ENCODE results near the gene XYLT1. TPM values are rescaled to one million over a fixed set of nuclear protein-coding genes. Genes with fewer than 3 reads are reported as not detected.

XYLT1 gene
- total and polyA plus RNA-seq, 2 of the 8 experiments (the other 6 are each of a cell fraction or from before 2014, with no cell fraction given), result 6.6 to 25.4 TPM

DNA sequence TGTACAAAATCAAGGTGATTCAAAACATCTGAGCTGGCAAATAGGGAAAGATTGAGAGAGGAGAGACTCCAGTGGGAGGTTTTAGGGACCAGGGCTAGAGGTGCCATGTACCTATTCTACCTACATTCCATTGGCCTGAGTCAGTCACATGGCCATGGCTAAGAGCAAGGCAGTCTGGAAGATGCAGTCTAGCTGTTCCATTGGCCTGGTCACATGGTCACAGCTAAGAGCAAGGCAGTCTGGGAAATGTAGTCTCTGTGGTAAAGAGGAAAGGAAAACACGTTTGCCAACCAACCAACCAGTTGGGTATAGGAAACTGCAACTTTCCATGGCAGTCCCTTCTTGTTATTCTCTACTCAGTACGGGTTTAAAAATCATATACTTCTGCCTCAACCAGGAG is 369.1 kb downstream of the XYLT1 start (continued):
- TF ChIP-seq, protein P1, sequence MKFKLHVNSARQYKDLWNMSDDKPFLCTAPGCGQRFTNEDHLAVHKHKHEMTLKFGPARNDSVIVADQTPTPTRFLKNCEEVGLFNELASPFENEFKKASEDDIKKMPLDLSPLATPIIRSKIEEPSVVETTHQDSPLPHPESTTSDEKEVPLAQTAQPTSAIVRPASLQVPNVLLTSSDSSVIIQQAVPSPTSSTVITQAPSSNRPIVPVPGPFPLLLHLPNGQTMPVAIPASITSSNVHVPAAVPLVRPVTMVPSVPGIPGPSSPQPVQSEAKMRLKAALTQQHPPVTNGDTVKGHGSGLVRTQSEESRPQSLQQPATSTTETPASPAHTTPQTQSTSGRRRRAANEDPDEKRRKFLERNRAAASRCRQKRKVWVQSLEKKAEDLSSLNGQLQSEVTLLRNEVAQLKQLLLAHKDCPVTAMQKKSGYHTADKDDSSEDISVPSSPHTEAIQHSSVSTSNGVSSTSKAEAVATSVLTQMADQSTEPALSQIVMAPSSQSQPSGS (IDR thresholded peaks at IDR 0.05; ENCODE audit: low read length), result no peak
- no peak for TF ChIP-seq POLR2A (IDR thresholded peaks at IDR 0.05; ENCODE audit: control extremely low read depth in 1 of 2, low read depth in 2 of 2, low read length in 2 of 2)
- TF ChIP-seq PHF8 (conservative IDR thresholded peaks at IDR 0.05; ENCODE audit: low read depth, low read length), result no peak
- TF ChIP-seq, protein P2, sequence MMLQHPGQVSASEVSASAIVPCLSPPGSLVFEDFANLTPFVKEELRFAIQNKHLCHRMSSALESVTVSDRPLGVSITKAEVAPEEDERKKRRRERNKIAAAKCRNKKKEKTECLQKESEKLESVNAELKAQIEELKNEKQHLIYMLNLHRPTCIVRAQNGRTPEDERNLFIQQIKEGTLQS (IDR thresholded peaks at IDR 0.05; ENCODE audit: insufficient read depth, low read depth, low read length), result peak; percentile 90
- no peak for TF ChIP-seq BACH1 (IDR thresholded peaks at IDR 0.05; ENCODE audit: low read length)
- no peak for TF ChIP-seq HDAC6 (IDR thresholded peaks at IDR 0.05; ENCODE audit: low read depth, low read length)
- no peak for TF ChIP-seq TAF1 (IDR thresholded peaks at IDR 0.05; ENCODE audit: low read depth, low read length)
- no peak for TF ChIP-seq CHD1 (IDR thresholded peaks at IDR 0.05; ENCODE audit: low read depth, low read length)
- TF ChIP-seq BCL11A (IDR thresholded peaks at IDR 0.05; ENCODE audit: low read depth in 2 of 2, low read length in 2 of 2), result no peak
- no peak for TF ChIP-seq KDM5A (IDR thresholded peaks at IDR 0.05; ENCODE audit: low read length)
- TF ChIP-seq JUND (IDR thresholded peaks at IDR 0.05; ENCODE audit: low read length), result no peak
- no peak for TF ChIP-seq SRF (IDR thresholded peaks at IDR 0.05; ENCODE audit: low read depth, low read length)
- TF ChIP-seq CBX5 (IDR thresholded peaks at IDR 0.05; ENCODE audit: low read depth, low read length), result no peak
- no peak for TF ChIP-seq ASH2L (IDR thresholded peaks at IDR 0.05; ENCODE audit: low read length)
- no peak for TF ChIP-seq RBBP5 (IDR thresholded peaks at IDR 0.05; ENCODE audit: borderline replicate concordance, low read depth, low read length)
- TF ChIP-seq NANOG (IDR thresholded peaks at IDR 0.05; ENCODE audit: insufficient read depth, low read depth, low read length, poor library complexity, severe bottlenecking), result no peak
- no peak for TF ChIP-seq EZH2 (IDR thresholded peaks at IDR 0.05; ENCODE audit: low read depth, low read length, severe bottlenecking)
- no peak for TF ChIP-seq GTF2F1 (IDR thresholded peaks at IDR 0.05; ENCODE audit: borderline replicate concordance, low read depth, low read length)
- TF ChIP-seq CTBP2 (IDR thresholded peaks at IDR 0.05; ENCODE audit: borderline replicate concordance, insufficient read depth, insufficient read length, low read length), result no peak
- TF ChIP-seq KDM1A (IDR thresholded peaks at IDR 0.05; ENCODE audit: borderline replicate concordance, low read length), result no peak
- TF ChIP-seq SP1 (IDR thresholded peaks at IDR 0.05; ENCODE audit: low read depth, low read length), result 0 out of 2 replicates have a peak, but pooled peaks have one; percentile 55
- no peak for TF ChIP-seq TBP (IDR thresholded peaks at IDR 0.05; ENCODE audit: low read depth, low read length)
- no peak for TF ChIP-seq HDAC2 (IDR thresholded peaks at IDR 0.05; ENCODE audit: borderline replicate concordance in 1 of 2, low read depth in 2 of 2, low read length in 2 of 2)

Measured in H1 (cell line).